ENCODE results near the gene CKM.

Gene CKM

GRCh38 chr19:45355910-45356309, 33.2 kb upstream of the CKM start:
- no peak overlapping the region for H3K4me3 ChIP-seq (ENCODE audit: low read depth, low read length, poor library complexity, severe bottlenecking)
- H3F3A ChIP-seq (ENCODE audit: insufficient read depth, low read length): no peaks in the 10 kb centered on the region
- H3K9ac ChIP-seq (ENCODE audit: low read length): no peak overlapping the region
- H3K9me2 ChIP-seq (ENCODE audit: low read depth, low read length): no peaks in the 10 kb centered on the region
- no peak overlapping the region for H3K27ac ChIP-seq (ENCODE audit: low read depth, low read length, poor library complexity, severe bottlenecking)
- H3K9me3 ChIP-seq (ENCODE audit: low read length): no peaks in the 10 kb centered on the region
- peaks cover 76% of the 10 kb centered on the region for H3K36me3 ChIP-seq (ENCODE audit: insufficient read depth, low read length)
- H4K20me1 ChIP-seq (ENCODE audit: insufficient read depth, low read length): no peaks in the 10 kb centered on the region
- no peak overlapping the region for H3K4me2 ChIP-seq (ENCODE audit: low read length)
- no peak overlapping the region for H2AFZ ChIP-seq (ENCODE audit: low read length)
- no peaks in the 10 kb centered on the region for H3K79me2 ChIP-seq (ENCODE audit: insufficient read depth, low read length)
- no peaks in the 10 kb centered on the region for H3K4me1 ChIP-seq (ENCODE audit: insufficient read depth, low read length, severe bottlenecking)
- H3K27me3 ChIP-seq (ENCODE audit: insufficient read depth, low read length): no peaks in the 10 kb centered on the region
- TF ChIP-seq EZH2 (IDR thresholded peaks at IDR 0.05; ENCODE audit: borderline replicate concordance, low read length) (no peak), CTCF (IDR thresholded peaks at IDR 0.05; ENCODE audit: low read length) (no peak)

GRCh38 chr19:45355402-45355801, 32.7 kb upstream of the CKM start:
- Histone ChIP-seq H2AFZ (ENCODE audit: low read length) (no peak overlapping the region), H3K79me2 (ENCODE audit: insufficient read depth, low read length) (no peaks in the 10 kb centered on the region), H3K4me2 (ENCODE audit: low read length) (no peak overlapping the region), H3K9me3 (ENCODE audit: low read length) (no peaks in the 10 kb centered on the region), H3K4me3 (ENCODE audit: low read depth, low read length, poor library complexity, severe bottlenecking) (no peak overlapping the region), H3K4me1 (ENCODE audit: insufficient read depth, low read length, severe bottlenecking) (no peaks in the 10 kb centered on the region), H3F3A (ENCODE audit: insufficient read depth, low read length) (no peaks in the 10 kb centered on the region), H3K27me3 (ENCODE audit: insufficient read depth, low read length) (no peaks in the 10 kb centered on the region), H3K9ac (ENCODE audit: low read length) (no peak overlapping the region), H3K27ac (ENCODE audit: low read depth, low read length, poor library complexity, severe bottlenecking) (no peak overlapping the region), H4K20me1 (ENCODE audit: insufficient read depth, low read length) (no peaks in the 10 kb centered on the region), H3K36me3 (ENCODE audit: insufficient read depth, low read length) (peaks cover 79% of the 10 kb centered on the region), H3K9me2 (ENCODE audit: low read depth, low read length) (no peaks in the 10 kb centered on the region)
- TF ChIP-seq EZH2 (IDR thresholded peaks at IDR 0.05; ENCODE audit: borderline replicate concordance, low read length) (no peak), CTCF (IDR thresholded peaks at IDR 0.05; ENCODE audit: low read length) (no peak)

GRCh38 chr19:45354241-45354842, 31.7 kb upstream of the CKM start:
- H4K20me1 ChIP-seq (ENCODE audit: insufficient read depth, low read length): no peaks in the 10 kb centered on the region
- H3K9me2 ChIP-seq (ENCODE audit: low read depth, low read length): no peaks in the 10 kb centered on the region
- no peak overlapping the region for H3K4me2 ChIP-seq (ENCODE audit: low read length)
- TF ChIP-seq EZH2 (IDR thresholded peaks at IDR 0.05; ENCODE audit: borderline replicate concordance, low read length) (no peak), CTCF (IDR thresholded peaks at IDR 0.05; ENCODE audit: low read length) (no peak)
- no peaks in the 10 kb centered on the region for H3K4me1 ChIP-seq (ENCODE audit: insufficient read depth, low read length, severe bottlenecking)
- no peak overlapping the region for H3K9ac ChIP-seq (ENCODE audit: low read length)
- no peaks in the 10 kb centered on the region for H3K79me2 ChIP-seq (ENCODE audit: insufficient read depth, low read length)
- H2AFZ ChIP-seq (ENCODE audit: low read length): no peak overlapping the region
- H3K27me3 ChIP-seq (ENCODE audit: insufficient read depth, low read length): no peaks in the 10 kb centered on the region
- H3K4me3 ChIP-seq (ENCODE audit: low read depth, low read length, poor library complexity, severe bottlenecking): no peak overlapping the region
- H3K9me3 ChIP-seq (ENCODE audit: low read length): no peaks in the 10 kb centered on the region
- H3K36me3 ChIP-seq (ENCODE audit: insufficient read depth, low read length): peaks cover 79% of the 10 kb centered on the region
- no peak overlapping the region for H3K27ac ChIP-seq (ENCODE audit: low read depth, low read length, poor library complexity, severe bottlenecking)
- no peaks in the 10 kb centered on the region for H3F3A ChIP-seq (ENCODE audit: insufficient read depth, low read length)
